OCI-LY3 (cell line): ENCODE measurements around the gene PGA5.
"Not testable (repeated sequence)": the region's sequence is repeated elsewhere in the genome, so short reads cannot be mapped to it uniquely, and the experiment has no call there.

ENCODE experiments used
- EZH2phosphoT487 ChIP-seq: fragments of 200-600 bp; shearing (Covaris generic); IDR thresholded peaks from 2 replicates; pipeline ENCODE4 v1.6.1; 2018; ENCODE audit warnings: antibody characterized with exemption, mixed run types, low read depth
- TF ChIP-seq, protein P1 (sequence below): fragments of 200-600, 300-600 bp; sonication (generic); IDR thresholded peaks from 2 replicates; pipeline ENCODE4 v1.5.1; 2014; ENCODE audit warnings: antibody characterized with exemption, low read length, low read depth

DNA sequence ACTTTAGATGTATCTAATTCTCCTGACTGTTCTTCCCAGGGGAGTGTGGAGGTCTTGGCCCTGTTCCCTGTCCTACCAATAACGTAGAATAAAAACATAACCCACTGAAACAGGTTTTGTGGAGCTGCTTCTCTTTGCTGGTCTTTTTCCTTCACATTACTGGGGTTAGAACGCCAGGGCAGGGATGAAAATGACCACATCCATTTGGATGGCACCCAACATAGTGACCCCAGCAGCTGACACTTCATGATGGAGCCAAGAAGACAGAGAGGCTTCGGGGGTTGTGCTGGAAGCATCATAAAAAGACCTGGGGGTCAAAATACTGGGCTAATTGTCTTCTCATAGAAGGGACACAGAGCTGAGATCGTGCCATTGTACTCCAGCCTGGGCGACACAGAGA, 9.4 kb upstream of the PGA5 start:
- not testable (repeated sequence) for TF ChIP-seq EZH2phosphoT487
- TF ChIP-seq, protein P1, sequence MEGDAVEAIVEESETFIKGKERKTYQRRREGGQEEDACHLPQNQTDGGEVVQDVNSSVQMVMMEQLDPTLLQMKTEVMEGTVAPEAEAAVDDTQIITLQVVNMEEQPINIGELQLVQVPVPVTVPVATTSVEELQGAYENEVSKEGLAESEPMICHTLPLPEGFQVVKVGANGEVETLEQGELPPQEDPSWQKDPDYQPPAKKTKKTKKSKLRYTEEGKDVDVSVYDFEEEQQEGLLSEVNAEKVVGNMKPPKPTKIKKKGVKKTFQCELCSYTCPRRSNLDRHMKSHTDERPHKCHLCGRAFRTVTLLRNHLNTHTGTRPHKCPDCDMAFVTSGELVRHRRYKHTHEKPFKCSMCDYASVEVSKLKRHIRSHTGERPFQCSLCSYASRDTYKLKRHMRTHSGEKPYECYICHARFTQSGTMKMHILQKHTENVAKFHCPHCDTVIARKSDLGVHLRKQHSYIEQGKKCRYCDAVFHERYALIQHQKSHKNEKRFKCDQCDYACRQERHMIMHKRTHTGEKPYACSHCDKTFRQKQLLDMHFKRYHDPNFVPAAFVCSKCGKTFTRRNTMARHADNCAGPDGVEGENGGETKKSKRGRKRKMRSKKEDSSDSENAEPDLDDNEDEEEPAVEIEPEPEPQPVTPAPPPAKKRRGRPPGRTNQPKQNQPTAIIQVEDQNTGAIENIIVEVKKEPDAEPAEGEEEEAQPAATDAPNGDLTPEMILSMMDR = not testable (repeated sequence)
